Lower leg skin (tissue), 3 donors: ENCODE measurements around the gene TBXAS1.

Source experiments
- CTCF ChIP-seq, 3 donors: fragments of 450-650 bp; IDR thresholded peaks; one replicate each; pipeline ENCODE4 v1.5.1; 2016; ENCODE audit warnings: antibody characterized with exemption in 3 of 3, mild to moderate bottlenecking in 3 of 3, moderate library complexity in 2 of 3
- POLR2A ChIP-seq, 2 donors: fragments of 450-650 bp; IDR thresholded peaks; one replicate each; pipeline ENCODE4 v1.6.1; 2016 to 2017; ENCODE audit warnings: antibody characterized with exemption in 2 of 2, mild to moderate bottlenecking in 1 of 2, moderate library complexity in 1 of 2

GRCh38 chr7:139829775-139830117 is 682 bp downstream of the TBXAS1 start:
- TF ChIP-seq CTCF (IDR thresholded peaks at IDR 0.05) (no peak), POLR2A (IDR thresholded peaks at IDR 0.05) (no peak)
